Caco-2 (cell line): ENCODE measurements around the gene TEF. TPM values are rescaled to one million over a fixed set of nuclear protein-coding genes. Genes with fewer than 3 reads are reported as not detected.

Experiments
- BruUV-seq: library from RNA; stranded (reverse); fragments of 400-500 nt; replicated peaks from 2 replicates; lab custom pipeline; 2021; lab: Mats Ljungman, UMichigan
- CTCF ChIA-PET: fragments of 300-600 bp; sonication (Branson Sonifier 250); formaldehyde crosslinking; loops from one replicate; lab custom pipeline; 2022; ENCODE audit warnings: antibody characterized with exemption; lab: Charles Lee
- POLR2A ChIA-PET: fragments of 300-600 bp; sonication (Branson Sonifier 250); formaldehyde crosslinking; loops from one replicate; lab custom pipeline; 2022; ENCODE audit warnings: antibody characterized with exemption; lab: Charles Lee
- DNase-seq, 2 experiments: peaks; one replicate each; pipeline versions ENCODE4 v3.0.0 to v3.0.0-alpha.2; 2020 to 2022
- H3K27me3 ChIP-seq: replicated peaks from 2 replicates; pipeline ENCODE4 v1.6.0; 2011; ENCODE audit warnings: low read length; ENCODE audit not compliant: control insufficient read depth, insufficient read depth
- H3K36me3 ChIP-seq: 2 replicates; pipeline ENCODE4 v1.5.1; 2011; ENCODE audit warnings: low read length; ENCODE audit not compliant: control insufficient read depth, insufficient read depth
- H3K4me1 ChIP-seq: fragments of 250-450 bp; sonication (Bioruptor Pico); 2 replicates; pipeline ENCODE4 v1.5.1; 2020; ENCODE audit warnings: mild to moderate bottlenecking
- H3K4me3 ChIP-seq: 2 replicates; pipeline ENCODE4 v1.5.1; 2011; ENCODE audit warnings: low read depth, mild to moderate bottlenecking, control low read depth, low read length
- H3K9me3 ChIP-seq: fragments of 250-450 bp; sonication (Bioruptor Pico); 2 replicates; pipeline ENCODE4 v1.5.1; 2020; ENCODE audit warnings: mild to moderate bottlenecking, moderate library complexity
- H3K27ac Mint-ChIP-seq: one replicate; pipeline ENCODE4 v1.8.0; 2022; ENCODE audit warnings: mixed read lengths; ENCODE audit not compliant: unreplicated experiment
- H3K27me3 Mint-ChIP-seq: one replicate; pipeline ENCODE4 v1.8.0; 2022; ENCODE audit warnings: mixed read lengths; ENCODE audit not compliant: insufficient read depth, unreplicated experiment
- H3K36me3 Mint-ChIP-seq: one replicate; pipeline ENCODE4 v1.8.0; 2022; ENCODE audit warnings: mild to moderate bottlenecking, mixed read lengths; ENCODE audit not compliant: insufficient read depth, unreplicated experiment
- H3K4me1 Mint-ChIP-seq: one replicate; pipeline ENCODE4 v1.8.0; 2022; ENCODE audit warnings: low read depth, mixed read lengths; ENCODE audit not compliant: unreplicated experiment
- H3K4me3 Mint-ChIP-seq: one replicate; pipeline ENCODE4 v1.8.0; 2022; ENCODE audit warnings: mild to moderate bottlenecking, moderate library complexity, mixed read lengths; ENCODE audit not compliant: unreplicated experiment
- H3K9me3 Mint-ChIP-seq: one replicate; pipeline ENCODE4 v1.8.0; 2022; ENCODE audit warnings: mixed read lengths; ENCODE audit not compliant: unreplicated experiment
- intact Hi-C: fragments of 100-400 bp; cut with micrococcal nuclease; formaldehyde crosslinking; loops from one replicate; pipeline ENCODE4 v1.10.0; 2022; ENCODE audit not compliant: unreplicated experiment
- total RNA-seq: library from RNA; stranded (reverse); gene quantifications from 2 replicates; pipeline ENCODE4 v1.2.3, GENCODE V29; 2022
- TF ChIP-seq, protein P1 (sequence below), 2 experiments: fragments of 200-600 bp in 1 of 2; IDR thresholded peaks; 1 replicate in 1 of 2; 2 replicates in 1 of 2; pipeline versions ENCODE4 v1.5.1 to v1.8.0; 2011 to 2022; ENCODE audit warnings: antibody characterized with exemption in 1 of 2, control low read depth in 1 of 2, inconsistent platforms in 1 of 2, low read depth in 1 of 2, low read length in 1 of 2, mild to moderate bottlenecking in 1 of 2, moderate library complexity in 1 of 2; ENCODE audit not compliant: insufficient read depth in 1 of 2, severe bottlenecking in 1 of 2, unreplicated experiment in 1 of 2

TEF gene
- total RNA-seq, 1 experiment from 2014 or later = 13.8 TPM

DNA sequence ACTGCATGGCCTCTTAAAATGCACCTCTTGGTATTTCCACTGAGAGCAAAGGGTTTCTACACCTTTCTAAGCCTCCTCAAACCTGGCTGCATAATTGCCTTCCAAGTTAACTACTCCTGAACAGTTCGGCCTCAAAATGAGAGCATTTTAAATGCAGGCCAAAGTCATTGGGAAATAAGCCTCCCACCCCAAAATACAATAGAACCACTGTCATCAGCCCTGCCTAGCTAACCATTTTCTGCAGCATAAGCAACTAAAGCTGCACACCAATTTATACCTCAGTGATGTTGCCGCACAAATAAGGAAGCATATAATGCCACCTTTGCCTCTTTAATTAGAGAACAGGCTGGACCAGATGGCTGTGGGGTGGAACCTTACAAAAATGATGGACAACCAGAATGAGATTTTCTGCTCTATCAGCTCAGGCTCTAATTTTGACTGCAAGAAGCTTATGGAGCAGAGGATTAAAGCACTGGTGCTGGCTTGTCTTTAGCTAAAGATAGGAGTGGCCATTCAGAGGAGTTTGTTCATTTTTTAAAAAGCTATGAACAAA, 60.6 kb downstream of the TEF start:
- H3K36me3 ChIP-seq = no peaks in the 10 kb centered on the region
- H3K36me3 Mint-ChIP-seq = peaks cover 96% of the 10 kb centered on the region
- H3K27me3 ChIP-seq = no peaks in the 10 kb centered on the region
- no peaks in the 10 kb centered on the region for H3K4me1 Mint-ChIP-seq
- no peak for DNase-seq
- H3K4me3 Mint-ChIP-seq = peak overlapping the region; percentile 49
- no peaks in the 10 kb centered on the region for H3K9me3 Mint-ChIP-seq
- BruUV-seq = no TSS peak
- intact Hi-C loops = no loop called here
- POLR2A ChIA-PET = interaction anchor here (0.5 to 0.8 kb wide), 2 partner anchors 26 to 623 kb away, joined by 3 read pairs; partner anchors contain the start of genes PHF5A and SLC25A17
- no peaks in the 10 kb centered on the region for H3K27me3 Mint-ChIP-seq
- CTCF ChIA-PET = no interaction called here
- no peaks in the 10 kb centered on the region for H3K9me3 ChIP-seq
- no peak overlapping the region for H3K4me3 ChIP-seq
- H3K4me1 ChIP-seq = no peaks in the 10 kb centered on the region; the same call in 1 of the 2 replicates
- TF ChIP-seq, protein P1, sequence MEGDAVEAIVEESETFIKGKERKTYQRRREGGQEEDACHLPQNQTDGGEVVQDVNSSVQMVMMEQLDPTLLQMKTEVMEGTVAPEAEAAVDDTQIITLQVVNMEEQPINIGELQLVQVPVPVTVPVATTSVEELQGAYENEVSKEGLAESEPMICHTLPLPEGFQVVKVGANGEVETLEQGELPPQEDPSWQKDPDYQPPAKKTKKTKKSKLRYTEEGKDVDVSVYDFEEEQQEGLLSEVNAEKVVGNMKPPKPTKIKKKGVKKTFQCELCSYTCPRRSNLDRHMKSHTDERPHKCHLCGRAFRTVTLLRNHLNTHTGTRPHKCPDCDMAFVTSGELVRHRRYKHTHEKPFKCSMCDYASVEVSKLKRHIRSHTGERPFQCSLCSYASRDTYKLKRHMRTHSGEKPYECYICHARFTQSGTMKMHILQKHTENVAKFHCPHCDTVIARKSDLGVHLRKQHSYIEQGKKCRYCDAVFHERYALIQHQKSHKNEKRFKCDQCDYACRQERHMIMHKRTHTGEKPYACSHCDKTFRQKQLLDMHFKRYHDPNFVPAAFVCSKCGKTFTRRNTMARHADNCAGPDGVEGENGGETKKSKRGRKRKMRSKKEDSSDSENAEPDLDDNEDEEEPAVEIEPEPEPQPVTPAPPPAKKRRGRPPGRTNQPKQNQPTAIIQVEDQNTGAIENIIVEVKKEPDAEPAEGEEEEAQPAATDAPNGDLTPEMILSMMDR (IDR thresholded peaks at IDR 0.05; ENCODE audit: insufficient read depth in 1 of 2, low read depth in 1 of 2, low read length in 1 of 2, severe bottlenecking in 1 of 2, unreplicated experiment in 1 of 2) = no peak
- no peak overlapping the region for H3K27ac Mint-ChIP-seq

DNA sequence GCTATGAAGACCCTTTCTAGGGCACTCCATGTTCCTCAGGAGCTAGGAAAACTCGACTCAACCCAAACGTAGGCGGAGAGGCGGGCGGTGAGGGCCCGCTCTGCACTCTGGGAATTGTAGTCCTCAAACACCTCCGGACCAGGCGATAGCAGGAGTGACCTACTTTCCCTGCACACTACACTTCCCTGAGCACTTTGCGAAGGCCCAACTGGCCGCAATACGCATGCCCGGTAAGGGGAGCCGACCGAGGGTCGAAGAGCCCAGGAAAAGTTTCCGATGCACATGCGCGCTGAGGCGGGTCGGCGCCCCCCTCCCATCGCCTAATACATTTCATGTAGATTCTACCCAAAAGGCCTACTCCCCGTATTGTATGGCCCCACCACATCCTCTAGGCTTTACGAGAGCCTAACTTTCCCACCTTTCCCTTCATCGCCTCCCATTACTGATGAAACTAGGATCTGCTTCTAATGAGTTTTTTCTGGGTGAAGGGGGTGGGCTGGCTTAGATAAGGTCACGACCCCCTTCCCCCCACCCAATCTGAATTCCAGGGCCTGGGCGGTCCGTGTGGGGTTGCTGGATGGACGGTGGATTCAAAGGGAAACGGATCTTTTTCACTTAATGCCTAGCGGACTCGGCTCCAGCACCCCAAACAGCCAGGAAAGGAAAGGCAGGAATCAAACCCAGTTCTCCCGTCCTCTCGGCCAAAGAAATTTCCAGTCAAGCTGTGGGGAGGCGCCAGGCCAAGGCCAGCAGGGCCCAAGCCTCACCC, 62.8 kb downstream of the TEF start:
- Mint-ChIP-seq H3K9me3 (no peaks in the 10 kb centered on the region), H3K4me1 (peaks cover 9% of the 10 kb centered on the region), H3K4me3 (peak overlapping the region; percentile 99), H3K27me3 (no peaks in the 10 kb centered on the region), H3K36me3 (peaks cover 87% of the 10 kb centered on the region), H3K27ac (peak overlapping the region; percentile 98)
- no peaks in the 10 kb centered on the region for H3K27me3 ChIP-seq
- intact Hi-C loops = loop anchor here (1.0 kb wide), 1 partner anchor 24 kb away; the partner anchor contains the start of gene PHF5A
- POLR2A ChIA-PET = interaction anchor here (0.5 to 6.2 kb wide), 3 partner anchors 24 to 81 kb away, joined by 3 to 122 read pairs (median 4); partner anchors contain the start of genes ACO2, PHF5A and TEF
- H3K4me1 ChIP-seq = no peaks in the 10 kb centered on the region; the same call in 1 of the 2 replicates
- H3K4me3 ChIP-seq = peak overlapping the region; percentile 93
- CTCF ChIA-PET = no interaction called here
- H3K9me3 ChIP-seq = no peaks in the 10 kb centered on the region
- DNase-seq = peak; percentile 94
- TF ChIP-seq, protein P1 (IDR thresholded peaks at IDR 0.05; ENCODE audit: insufficient read depth in 1 of 2, low read depth in 1 of 2, low read length in 1 of 2, severe bottlenecking in 1 of 2, unreplicated experiment in 1 of 2) = no peak
- BruUV-seq = no TSS peak
- H3K36me3 ChIP-seq = no peaks in the 10 kb centered on the region
